Hepatic stellate cell (primary cell): Measurements from ENCODE around the gene CCDC187.
"Not testable (repeated sequence)": the region's sequence is repeated elsewhere in the genome, so short reads cannot be mapped to it uniquely, and the experiment has no call there.

Source experiments
- DNase-seq: peaks from one replicate; pipeline ENCODE4 v3.0.0; 2011; ENCODE audit warnings: low spot score

Gene CCDC187

GRCh38 chr9:136303825-136304416, at the start of gene CCDC187:
Gene CCDC187, minus strand, starts transcription at chr9:136304094. Its CDS starts 264 bp downstream, at chr9:136303830.
- DNase-seq = no peak

DNA sequence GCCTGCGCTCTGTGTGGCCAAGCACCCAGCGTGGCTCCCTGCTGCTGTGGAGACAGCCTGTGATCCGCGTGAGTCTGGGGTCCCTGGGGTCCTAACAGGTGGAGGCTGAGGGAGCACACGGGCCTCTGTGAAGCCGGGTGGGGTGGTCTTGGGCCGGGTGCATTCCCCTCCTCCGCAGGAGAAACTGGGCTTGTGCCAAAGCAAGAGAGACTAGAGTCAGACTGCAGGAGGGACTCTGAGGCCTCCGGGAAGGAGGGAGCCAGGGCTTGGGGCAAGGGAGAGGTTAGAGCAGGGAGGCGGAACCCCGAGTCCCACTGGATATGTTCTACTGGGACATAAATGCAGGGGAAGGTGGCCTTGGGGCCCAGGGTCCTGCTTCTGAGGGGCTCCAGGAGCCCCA, 49.2 kb upstream of the CCDC187 start:
- no peak for DNase-seq

GRCh38 chr9:136352682-136353081, 48.8 kb upstream of the CCDC187 start:
- DNase-seq = no peak

DNA sequence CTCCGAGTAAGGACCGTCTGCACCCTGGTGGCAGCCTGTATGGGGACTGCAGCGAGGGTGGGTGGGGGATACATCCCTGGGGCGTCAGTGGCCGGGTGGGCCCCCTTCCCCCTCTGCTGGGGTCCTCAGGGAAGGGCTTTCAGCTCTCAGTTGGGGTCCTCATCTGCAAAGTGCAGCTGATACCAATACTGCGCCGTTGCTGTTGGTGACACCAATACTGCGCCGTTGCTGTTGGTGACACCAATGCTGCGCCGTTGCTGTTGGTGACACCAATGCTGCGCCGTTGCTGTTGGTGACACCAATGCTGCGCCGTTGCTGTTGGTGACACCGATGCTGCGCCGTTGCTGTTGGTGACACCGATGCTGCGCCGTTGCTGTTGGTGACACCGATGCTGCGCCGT, 48.0 kb upstream of the CCDC187 start:
- DNase-seq = not testable (repeated sequence)

GRCh38 chr9:136351252-136351800, 47.4 kb upstream of the CCDC187 start:
- no peak for DNase-seq

GRCh38 chr9:136349546-136349945, 45.7 kb upstream of the CCDC187 start:
- no peak for DNase-seq

DNA sequence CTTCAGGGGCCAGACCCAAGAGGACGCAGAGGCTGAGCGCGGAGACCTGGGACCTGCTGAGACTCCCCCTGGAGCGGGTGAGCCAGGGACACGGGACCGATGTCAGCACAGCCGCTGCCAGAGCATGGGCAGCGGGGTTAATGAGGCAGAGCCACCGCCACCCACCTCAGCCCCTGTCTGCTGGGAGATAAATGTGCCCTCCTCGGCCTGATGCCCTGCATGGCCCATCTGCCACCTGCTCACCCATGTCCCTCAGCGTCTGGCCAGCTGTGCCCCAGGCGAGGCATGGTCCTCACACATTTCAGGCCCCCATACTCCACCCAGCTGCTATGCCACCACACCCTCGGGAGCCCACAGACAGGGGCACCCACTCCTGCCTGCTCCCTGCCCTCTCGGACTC, 44.8 kb upstream of the CCDC187 start:
- DNase-seq = no peak

- no peak for DNase-seq
These were observed 43.8 kb upstream of the CCDC187 start for GRCh38 chr9:136347472-136348256.

DNA sequence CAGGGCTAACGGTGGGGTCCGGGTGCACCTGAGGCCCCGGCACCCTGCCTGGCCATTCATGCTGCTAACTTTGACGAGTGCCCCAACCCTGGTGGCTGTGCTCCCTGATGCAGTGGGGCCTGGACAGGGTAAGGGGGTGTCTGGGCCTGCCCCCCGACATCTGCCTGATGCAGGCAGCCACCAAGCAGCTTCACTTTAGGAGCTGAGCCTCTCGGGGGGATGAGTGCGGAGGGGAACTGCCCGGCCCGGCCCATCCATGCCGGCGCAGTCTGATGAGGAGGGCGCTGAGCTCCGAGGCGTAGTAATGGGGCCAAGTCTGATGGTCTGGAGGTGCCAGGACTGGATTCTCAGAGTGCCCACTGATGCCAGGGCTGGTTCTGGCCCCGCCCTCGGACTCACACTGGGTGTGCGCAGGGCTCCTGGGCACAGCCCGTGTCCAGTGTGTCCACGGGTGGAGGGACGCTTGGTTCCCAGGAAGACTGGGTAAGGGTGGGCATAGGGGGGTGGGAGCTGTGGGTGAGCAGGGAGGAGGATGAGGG, 43.1 kb upstream of the CCDC187 start:
- DNase-seq = no peak

DNA sequence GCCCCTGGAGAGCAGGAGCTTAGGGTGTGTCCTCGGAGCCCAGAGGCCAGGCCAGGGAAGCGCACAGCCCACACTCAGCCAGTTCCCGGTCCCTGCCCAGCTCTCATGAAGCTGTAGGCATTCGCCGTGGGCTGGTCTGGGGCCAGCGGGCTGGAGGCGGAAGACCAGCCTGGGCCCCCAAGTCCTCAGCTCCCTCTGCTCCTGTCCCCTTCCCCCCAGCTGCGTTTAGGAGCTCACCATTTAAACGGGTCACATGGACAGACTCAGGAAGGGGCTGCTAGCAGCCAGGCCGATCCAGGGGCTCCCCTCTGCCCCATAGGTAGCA, 42.2 kb upstream of the CCDC187 start:
- no peak for DNase-seq

DNA sequence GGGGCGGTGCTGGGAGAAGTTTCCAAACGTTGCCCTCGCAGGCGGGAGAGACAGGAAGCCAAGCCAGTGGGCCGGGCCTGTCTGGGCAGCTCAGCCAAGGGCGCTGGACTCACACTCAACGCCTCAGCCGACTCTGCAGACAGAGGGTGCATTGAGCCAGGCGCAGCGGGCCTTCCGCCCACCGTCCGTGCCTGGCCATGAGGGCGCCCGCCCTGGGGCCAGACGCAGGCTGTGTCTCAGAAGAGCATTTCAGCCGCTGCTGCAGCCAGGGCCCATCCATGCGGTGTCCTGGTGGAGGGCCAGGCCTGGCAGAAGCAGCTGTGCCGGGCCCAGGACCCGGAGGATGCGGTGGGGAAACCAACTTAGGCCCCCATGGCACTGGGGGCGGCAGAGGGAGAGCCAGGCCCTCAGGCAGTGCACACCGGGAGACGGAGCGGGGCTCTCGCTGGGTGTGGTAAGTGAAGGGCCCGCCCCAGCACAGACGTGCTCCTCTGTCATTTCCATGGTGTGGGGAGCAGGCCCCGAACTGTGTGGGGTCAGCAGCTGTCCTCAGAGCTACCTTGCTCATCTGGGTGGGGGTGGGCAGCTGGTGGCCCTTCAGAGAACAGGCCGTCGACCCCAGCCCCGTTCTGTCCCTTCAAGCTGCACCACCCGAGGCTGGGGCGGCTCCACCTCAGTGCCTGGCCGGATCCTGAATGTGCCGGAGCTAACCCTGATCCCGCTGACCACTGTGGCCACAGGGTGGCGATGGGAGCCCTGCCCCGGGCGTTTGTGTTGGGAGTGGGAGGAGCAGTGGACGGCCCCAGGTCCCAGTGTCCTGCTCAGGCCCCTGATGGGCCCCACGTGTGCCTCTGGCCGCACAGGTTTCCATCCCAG, 41.6 kb upstream of the CCDC187 start:
- DNase-seq = peak; percentile 78

DNA sequence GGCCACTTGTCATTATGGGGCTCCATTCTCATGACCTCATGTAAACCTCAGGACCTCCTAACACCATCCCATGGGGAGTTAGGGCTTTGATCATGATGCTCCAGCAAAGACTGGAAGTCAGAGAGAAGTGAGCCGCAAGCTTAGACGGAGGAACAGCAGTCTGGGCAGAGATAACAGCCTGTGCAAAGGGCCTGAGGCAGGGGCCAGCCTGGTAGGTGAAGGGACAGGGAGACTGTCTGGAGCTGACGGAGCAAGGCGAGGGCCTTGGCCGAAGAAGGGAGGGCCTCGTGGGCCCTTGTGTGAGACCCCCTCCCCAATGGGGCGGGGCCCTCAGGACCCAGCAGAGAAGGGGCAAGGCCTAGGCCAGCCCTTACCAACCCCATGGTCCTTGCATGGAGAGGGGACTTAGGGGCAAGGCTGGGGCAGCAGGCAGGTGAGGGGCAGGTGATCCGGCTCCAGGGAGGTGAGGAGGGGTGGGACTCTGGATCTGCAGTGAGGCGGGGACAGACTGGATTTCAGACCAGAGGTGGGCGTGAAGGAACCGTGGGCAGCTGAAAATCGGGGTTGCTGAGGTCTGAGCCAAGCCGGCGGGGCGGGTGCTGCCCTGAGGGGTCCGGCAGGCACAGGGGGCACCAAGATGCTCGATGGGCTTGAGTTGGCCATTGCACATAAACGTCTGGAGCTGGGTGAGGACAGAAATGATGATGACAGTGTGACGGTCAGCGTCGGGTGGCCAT, 40.8 kb upstream of the CCDC187 start:
- no peak for DNase-seq

- no peak for DNase-seq
These were observed 40.0 kb upstream of the CCDC187 start for GRCh38 chr9:136343884-136344269.

- no peak for DNase-seq
These were observed 39.4 kb upstream of the CCDC187 start for GRCh38 chr9:136343121-136343883.

GRCh38 chr9:136342181-136343120, 38.6 kb upstream of the CCDC187 start:
- DNase-seq = no peak

GRCh38 chr9:136341769-136342168, 37.9 kb upstream of the CCDC187 start:
- DNase-seq = no peak

- DNase-seq = no peak
These were observed 37.3 kb upstream of the CCDC187 start for GRCh38 chr9:136341042-136341655.

- DNase-seq = no peak
These were observed 36.6 kb upstream of the CCDC187 start for GRCh38 chr9:136340356-136341041.

DNA sequence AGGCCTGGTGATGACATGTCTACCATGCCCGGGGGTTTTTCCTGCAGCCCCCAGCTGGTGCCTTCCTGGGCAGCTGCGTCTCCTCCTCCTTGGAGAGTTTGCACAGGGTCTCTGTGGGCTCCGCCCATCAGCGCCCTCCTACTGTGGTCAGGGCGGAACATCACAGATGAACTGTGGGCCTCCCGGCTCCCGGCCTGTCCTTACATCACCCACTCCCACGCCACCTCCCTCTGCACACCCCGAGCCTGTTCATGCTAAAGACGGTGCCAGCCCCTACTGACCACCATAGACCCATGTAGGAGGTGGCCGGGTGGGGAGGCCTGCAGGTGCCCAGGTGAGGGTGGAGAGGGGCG, 36.0 kb upstream of the CCDC187 start:
- DNase-seq = no peak
